GM13977 (cell line): Measurements from ENCODE around the gene NKAIN2.

Experiments used
- DNase-seq: peaks from one replicate; pipeline ENCODE4 v3.0.0; 2012; ENCODE audit warnings: low spot score
- in situ Hi-C: fragments of 300-500 bp; cut with MboI; formaldehyde crosslinking; loops from one replicate; pipeline ENCODE4 v1.12.0; 2022; ENCODE audit warnings: low sequenced_read_pairs, low pct_unique_long_range_greater_than_20kb, mixed read lengths, inconsistent platforms; ENCODE audit not compliant: unreplicated experiment
- TF ChIP-seq, protein P1 (sequence below): IDR thresholded peaks from 2 replicates; pipeline ENCODE4 v1.5.1; 2012; ENCODE audit warnings: mild to moderate bottlenecking, control low read depth; ENCODE audit not compliant: insufficient read depth; ENCODE audit errors: extremely low read depth, missing control alignments

Gene NKAIN2

DNA sequence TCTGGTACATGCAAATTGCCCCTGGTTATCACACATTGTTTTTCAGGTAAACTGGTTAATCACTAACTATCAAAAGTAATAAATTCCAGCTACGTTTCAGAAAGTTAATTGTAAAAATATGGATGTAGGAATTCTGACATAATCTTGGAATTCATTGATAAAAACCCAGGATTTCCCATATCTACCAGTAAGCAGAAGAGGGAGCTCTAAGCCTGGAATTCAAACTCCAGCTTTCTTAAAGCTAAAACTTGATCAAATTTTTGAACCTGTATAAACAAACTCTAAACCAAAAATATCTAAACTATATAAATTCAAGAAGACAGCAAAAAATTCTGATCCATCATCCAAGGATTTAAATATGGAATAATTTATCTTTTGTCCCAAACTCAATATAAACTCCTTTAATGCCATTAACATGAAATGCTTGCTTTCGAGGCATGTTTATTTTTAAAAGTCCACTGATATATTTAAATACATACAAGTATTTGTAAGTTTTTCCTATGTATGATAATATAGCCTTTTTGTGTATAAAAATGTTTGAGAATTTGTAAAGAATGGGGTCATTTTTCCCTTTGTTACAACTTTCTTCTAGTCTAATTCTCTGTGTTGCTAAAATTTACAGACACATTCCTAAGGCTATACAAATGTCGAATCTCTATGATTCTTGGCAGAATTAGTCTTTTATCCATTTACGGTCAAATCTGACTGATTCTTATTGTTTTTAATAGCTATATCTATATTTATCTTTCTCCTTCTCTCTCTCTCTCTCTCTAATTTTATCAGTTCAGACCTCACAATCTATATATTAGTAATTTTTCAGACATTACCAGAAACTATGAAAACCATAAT lies 1067.2 kb downstream of the NKAIN2 start:
- no peak for DNase-seq
- TF ChIP-seq, protein P1, sequence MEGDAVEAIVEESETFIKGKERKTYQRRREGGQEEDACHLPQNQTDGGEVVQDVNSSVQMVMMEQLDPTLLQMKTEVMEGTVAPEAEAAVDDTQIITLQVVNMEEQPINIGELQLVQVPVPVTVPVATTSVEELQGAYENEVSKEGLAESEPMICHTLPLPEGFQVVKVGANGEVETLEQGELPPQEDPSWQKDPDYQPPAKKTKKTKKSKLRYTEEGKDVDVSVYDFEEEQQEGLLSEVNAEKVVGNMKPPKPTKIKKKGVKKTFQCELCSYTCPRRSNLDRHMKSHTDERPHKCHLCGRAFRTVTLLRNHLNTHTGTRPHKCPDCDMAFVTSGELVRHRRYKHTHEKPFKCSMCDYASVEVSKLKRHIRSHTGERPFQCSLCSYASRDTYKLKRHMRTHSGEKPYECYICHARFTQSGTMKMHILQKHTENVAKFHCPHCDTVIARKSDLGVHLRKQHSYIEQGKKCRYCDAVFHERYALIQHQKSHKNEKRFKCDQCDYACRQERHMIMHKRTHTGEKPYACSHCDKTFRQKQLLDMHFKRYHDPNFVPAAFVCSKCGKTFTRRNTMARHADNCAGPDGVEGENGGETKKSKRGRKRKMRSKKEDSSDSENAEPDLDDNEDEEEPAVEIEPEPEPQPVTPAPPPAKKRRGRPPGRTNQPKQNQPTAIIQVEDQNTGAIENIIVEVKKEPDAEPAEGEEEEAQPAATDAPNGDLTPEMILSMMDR: peak; percentile 42
- in situ Hi-C loops: no loop called here

DNA sequence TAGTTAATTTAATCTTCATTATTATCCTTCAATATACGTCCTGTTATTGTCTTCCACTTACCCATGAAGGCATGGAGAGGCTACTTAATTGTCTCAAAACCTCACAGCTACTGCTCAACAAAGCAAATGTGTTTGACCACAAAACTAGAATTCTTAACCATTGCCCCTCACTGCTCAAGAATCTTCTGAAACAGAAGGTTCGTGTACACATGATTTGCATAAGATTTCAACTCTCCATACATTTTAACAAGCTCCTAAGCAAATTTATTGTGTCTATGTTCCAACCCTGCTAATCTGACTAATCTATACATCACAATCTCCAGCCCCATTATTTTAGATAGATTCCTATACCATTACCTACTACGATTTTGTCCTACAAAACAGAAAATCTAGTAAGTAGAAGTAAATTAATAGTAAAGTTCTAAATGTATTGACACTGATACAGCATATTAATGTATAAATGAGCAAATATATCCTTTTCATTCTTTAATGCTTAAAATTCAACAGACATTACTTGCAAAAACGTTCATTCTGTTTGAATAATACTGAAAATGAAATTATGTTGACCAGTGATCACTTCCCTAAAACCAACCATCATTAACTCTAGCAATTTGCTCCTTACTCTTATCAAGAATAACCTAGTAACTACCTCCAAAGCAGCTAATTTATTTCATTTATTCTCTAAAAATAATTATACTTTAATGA lies 1068.8 kb downstream of the NKAIN2 start:
- in situ Hi-C loops: no loop called here
- TF ChIP-seq, protein P1: no peak

DNA sequence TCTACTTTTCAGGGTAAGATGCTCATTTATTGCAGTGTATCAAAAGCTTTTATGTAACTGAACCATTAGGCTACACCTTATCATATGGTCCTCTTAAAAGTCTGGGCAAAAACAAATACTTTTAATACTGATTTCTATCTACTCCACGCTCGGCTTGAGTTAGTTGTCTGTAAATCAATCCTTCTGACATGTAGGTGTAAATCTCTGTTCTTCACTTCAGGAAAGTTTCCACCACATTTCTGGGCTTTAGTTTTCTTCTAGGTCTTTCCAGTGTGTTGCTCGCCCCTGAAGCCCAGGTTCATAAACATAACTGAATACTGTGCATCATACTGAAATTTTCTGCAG lies 1069.4 kb downstream of the NKAIN2 start:
- in situ Hi-C loops: no loop called here
- TF ChIP-seq, protein P1: no peak
- DNase-seq: no peak

More for the DNA sequence above, 1068.8 kb downstream of the NKAIN2 start:
- DNase-seq: no peak
